GM21381 (cell line): ENCODE data around the gene GSG1L.

Experiments used
- ATAC-seq: cut with Tn5 transposase; IDR thresholded peaks from one replicate; pipeline ENCODE4 v1.9.1; 2021; ENCODE audit warnings: mild to moderate bottlenecking, moderate library complexity; ENCODE audit not compliant: unreplicated experiment

Gene GSG1L

GRCh38 chr16:27764869-27765675 lies 298.4 kb downstream of the GSG1L start:
- ATAC-seq = no peak

DNA sequence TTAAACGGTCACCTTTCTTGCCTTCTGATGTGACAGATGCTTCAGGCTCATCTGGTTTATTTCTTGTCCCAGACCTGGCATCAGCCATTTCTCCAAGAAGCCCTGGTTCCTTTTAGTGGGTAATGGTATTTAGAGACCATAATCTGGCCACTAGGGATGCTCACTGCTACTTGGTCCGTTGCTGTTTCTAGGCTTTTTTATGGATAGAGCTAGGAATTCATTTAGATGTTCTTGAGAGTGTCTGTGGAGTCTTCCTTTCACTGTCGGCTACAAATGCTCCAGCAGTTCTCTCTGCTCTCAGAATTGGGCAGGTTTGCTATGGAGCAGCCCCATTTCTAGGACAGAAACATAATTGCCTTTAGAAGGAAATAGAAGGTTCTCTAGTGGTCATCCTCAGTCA lies 299.1 kb downstream of the GSG1L start:
- ATAC-seq = no peak

- no peak for ATAC-seq
Measured at GRCh38 chr16:27762441-27762840, 301.1 kb downstream of the GSG1L start.

DNA sequence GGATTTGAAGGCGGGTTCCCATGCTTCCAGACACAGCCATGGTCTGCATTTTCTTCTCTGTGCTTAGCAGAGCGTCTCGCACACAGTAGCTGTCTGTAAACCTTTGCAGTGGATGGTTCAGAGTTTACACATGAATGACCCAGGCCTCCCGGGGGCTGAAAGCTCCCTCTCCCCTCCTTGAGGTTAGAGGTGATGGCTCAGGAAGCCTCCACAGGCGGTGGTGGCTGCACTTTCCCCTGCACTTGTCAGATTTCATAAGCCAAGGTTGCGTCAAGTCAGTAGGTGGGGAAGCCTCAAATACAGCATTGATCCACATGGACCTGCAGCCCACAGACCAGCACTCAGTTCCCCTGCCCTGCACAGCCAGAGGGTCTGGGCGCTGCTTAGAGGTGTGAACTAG lies 301.7 kb downstream of the GSG1L start:
- no peak for ATAC-seq

DNA sequence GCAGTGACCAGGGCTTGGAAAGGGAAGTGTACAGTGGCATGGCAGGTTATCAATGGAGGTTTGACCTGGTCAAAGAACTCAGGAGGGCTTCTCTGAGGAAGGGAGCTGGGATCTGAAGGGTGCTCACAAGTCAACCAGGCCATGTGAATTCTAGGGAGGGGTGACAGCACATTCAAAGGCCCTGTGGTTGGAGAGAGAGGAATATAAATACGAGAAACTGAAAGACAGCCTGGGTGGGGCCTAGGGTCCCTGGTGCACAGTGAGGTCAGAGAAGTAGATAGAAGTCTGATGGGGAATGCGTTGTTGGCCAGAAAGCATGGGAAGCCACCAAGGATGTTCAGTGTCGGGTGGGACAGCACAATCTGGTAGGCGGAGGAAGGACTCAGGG lies 302.7 kb downstream of the GSG1L start:
- ATAC-seq = no peak

DNA sequence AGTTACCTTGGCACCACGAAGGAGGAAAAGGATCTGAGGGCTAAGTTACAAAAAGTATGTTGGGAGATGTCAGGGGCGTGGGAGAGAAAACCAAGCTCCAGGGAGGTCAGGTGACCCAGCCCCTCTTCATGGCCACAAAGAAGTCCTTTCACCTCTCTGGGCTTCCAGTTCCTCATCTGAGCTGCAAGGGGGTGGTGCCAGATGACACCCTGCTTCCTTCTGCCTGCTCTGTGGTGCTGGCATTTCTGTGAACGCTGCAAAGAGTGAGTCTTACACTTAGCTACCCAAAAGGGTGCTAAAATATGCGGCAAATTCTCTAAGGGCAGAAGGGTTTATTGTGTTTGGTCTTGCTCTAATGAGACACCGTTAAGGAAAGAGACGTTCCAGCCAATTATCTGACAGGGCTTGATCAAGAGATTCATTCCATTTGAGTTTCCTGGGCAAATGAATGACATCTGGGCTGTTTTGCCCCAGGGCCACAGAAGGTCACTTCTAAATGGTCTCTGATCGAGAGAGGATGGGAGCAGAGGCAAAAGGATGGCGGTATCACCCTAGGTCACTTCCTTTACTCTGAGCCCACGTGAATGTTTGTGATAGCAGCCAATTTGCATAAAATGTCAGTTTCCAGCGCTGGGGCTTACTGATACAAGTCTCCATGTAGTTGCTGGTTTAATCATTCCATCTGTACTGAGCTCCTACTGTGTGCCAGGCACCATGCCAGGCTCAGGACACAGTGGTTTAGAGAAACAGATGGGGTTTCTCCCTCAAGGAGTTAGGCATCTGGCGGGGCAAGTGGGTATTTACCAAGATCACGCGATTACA lies 303.3 kb downstream of the GSG1L start:
- no peak for ATAC-seq

DNA sequence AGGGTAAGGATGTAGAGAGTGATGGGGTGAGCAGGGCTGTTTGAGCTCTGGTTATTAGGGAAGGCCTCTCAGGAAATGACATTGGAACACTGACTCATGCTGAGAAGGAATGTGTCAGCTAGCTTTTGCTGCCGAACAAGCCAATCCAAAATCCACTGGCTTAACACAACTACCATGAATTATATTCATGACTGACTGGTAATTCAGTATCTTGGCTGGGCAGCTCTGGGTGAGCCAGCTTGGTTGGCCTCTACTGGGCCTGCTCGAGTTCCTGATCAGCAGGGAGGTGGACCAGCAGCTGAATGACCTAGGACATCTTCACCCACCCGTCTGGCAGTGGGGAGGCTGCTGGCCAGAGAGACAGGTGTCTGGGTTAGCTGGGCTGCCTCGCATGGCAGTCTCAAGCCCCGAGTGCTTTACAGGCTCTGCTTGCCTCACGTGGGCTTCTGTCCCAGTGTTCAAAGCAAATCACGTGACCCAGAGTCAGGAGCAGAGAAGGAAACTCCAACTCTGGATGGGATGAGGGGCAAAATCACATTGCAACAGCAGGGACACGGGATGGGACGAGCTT lies 304.1 kb downstream of the GSG1L start:
- no peak for ATAC-seq

GRCh38 chr16:27758544-27758943 lies 305.0 kb downstream of the GSG1L start:
- ATAC-seq = no peak

- no peak for ATAC-seq
Measured at GRCh38 chr16:27756206-27756970, 307.1 kb downstream of the GSG1L start.

DNA sequence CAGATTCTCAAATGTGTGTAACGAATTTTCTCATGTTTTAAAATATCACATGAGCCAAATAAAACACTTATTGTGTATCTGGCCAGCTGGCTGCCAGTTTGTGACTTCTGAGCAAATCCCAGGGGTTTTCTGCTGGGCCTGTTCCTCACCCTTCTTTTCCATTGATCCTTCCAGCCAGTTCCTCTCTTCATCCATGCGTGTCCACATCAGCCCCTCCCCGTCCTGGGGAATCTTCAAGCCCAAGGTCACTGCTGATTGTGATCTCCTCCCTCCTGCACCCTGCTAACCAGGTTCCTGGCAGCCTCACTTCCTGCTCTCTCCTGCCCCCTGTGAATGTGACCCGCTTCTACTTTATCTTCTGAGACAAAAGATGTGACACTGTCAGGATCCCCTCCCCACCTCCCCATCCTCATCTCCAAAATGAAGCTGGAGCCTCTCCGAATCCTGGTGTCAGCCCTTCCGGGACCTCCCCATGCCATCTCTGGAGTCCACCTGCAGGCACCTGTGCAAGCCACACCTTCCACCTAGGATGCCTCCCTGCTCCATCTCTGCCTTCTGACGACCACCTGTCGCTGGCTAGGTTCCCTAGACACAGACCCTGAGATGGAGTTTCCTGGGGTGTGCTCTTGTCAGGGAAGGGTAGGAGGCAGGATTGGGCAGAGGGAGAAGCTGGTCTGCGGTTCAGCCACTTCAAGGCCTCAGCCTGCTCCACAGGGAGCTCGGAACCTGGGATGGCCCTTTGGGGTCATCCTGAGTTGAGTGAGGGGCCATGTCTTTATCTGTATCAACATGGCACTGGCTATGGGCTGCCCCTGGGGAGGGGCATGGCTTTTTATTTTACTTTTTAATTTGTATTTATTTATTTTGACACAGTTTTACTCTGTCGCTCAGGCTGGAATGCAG lies 308.5 kb downstream of the GSG1L start:
- ATAC-seq = no peak

DNA sequence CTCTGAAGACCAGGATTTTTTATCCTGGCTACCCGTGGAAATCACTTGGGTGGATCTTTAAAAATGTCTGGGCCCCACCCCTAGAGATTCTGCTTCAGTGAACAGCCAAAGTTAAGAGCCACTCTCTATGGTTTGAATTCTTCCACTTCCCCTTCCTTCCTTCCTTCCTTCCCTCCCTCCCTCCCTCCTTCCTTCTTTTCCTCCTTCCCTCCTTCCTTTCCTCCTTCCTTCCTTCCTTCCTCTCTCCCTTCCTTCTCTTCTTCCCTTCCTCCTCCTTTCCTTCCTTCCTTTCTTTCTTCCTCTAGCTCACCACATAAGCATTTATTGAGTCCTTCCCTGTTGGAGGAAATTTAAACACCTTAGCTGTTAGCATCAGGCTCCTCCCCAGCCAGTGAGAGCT lies 310.0 kb downstream of the GSG1L start:
- no peak for ATAC-seq

DNA sequence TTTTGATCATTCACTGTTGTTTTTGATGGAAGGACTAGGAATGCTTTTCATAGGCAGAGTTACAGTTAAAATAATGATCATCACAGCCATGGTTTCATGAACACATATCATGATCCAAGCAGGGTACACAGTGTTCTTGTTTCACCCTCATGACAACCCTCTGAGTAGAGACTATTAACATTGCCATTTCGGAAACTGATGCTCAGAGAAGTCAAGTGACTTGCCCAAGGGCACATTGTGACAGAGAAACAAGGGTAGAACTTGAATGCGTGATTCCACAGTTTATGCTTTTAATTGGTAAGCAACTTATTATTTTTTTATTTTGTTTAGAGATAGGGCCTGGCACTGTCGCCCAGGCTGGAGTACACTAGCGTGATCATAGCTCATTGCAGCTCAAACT lies 311.3 kb downstream of the GSG1L start:
- ATAC-seq = no peak

GRCh38 chr16:27751676-27752075 lies 311.8 kb downstream of the GSG1L start:
- no peak for ATAC-seq

DNA sequence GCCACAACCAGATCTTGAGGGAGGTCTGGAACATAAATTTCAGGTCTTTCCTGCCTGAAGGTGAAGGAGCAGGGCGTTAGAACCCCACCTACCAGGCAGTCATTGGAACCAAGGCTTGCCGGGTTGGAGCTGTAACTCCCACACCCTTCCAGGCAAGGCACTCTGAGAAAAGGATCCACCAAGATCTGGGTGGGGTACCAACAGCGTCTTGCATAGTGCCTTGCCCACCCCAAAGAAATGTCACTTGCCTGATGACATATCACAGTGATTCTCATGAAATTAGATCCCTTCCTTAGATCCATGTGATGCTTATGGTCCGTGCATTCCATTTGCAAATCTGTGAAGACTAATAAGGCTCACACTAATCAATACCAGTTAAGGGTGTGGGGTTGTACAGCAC lies 312.3 kb downstream of the GSG1L start:
- no peak for ATAC-seq

DNA sequence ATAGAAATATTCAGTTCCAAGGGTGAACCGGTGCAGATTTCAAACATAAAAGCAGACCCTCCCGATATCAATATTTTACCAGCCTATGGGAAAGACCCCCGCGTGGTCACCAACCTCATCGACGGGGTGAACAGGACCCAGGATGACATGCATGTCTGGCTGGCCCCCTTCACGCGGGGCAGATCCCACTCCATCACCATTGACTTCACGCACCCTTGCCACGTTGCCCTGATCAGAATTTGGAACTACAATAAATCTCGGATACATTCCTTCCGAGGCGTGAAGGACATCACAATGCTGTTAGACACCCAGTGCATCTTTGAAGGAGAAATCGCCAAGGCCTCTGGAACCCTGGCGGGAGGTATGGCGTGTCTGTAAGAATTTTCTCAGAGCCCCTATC lies 313.6 kb downstream of the GSG1L start:
- ATAC-seq = no peak

- ATAC-seq = no peak
Measured at GRCh38 chr16:27749547-27749875, 314.0 kb downstream of the GSG1L start.

GRCh38 chr16:27748868-27749546 lies 314.5 kb downstream of the GSG1L start:
- ATAC-seq = no peak

DNA sequence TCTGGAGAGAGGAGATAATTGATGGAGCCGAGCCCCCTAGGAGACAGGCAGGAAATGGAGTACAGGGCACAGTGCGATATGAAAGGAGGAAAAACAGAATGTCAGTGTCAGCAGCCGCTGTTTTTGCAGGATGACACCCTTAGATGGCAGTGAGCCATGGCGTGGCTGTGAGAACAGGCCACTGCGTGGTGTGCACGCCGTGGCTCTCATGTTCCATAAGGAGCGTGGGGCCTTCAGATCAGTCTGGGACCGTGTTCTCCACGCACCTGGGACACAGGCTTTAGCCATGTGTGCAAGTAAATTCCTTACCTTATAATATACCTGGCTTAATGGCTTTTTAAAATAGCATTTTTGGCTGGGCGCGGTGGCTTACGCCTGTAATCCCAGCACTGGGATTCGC lies 315.6 kb downstream of the GSG1L start:
- ATAC-seq = no peak

GRCh38 chr16:27746076-27746855 lies 317.2 kb downstream of the GSG1L start:
- no peak for ATAC-seq
